ENCODE measurements around the gene CARMIL1.

Gene CARMIL1

DNA sequence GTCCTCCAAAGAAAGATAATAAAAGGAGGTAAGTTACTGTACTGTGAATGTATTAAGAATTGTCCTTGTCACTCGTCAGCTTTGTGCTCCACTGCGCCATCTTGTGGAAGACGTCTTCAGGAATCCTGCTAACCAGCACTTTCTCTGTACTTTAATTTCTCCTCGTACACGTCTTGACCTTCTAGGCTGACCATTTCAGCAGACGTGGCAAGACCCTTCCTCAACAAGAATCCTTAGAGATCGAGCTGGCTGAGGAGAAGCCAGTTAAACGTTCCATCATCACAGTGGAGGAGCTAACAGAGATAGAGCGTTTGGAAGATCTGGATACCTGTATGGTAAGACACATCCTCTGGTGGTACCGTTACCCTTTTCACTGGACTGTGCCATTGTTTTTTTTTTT lies 277.3 kb downstream of the CARMIL1 start:
- TF ChIP-seq, protein P1, sequence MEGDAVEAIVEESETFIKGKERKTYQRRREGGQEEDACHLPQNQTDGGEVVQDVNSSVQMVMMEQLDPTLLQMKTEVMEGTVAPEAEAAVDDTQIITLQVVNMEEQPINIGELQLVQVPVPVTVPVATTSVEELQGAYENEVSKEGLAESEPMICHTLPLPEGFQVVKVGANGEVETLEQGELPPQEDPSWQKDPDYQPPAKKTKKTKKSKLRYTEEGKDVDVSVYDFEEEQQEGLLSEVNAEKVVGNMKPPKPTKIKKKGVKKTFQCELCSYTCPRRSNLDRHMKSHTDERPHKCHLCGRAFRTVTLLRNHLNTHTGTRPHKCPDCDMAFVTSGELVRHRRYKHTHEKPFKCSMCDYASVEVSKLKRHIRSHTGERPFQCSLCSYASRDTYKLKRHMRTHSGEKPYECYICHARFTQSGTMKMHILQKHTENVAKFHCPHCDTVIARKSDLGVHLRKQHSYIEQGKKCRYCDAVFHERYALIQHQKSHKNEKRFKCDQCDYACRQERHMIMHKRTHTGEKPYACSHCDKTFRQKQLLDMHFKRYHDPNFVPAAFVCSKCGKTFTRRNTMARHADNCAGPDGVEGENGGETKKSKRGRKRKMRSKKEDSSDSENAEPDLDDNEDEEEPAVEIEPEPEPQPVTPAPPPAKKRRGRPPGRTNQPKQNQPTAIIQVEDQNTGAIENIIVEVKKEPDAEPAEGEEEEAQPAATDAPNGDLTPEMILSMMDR (IDR thresholded peaks at IDR 0.05; ENCODE audit: low read depth, low read length) = peak; percentile 92
- Histone ChIP-seq H3K27me3 (ENCODE audit: insufficient read depth, low read depth, severe bottlenecking) (no peaks in the 10 kb centered on the region), H3K36me3 (no peaks in the 10 kb centered on the region), H3K4me3 (ENCODE audit: low read depth, low read length) (no peak overlapping the region), H3K27ac (no peak overlapping the region), H3K9me3 (ENCODE audit: severe bottlenecking) (no peaks in the 10 kb centered on the region)
- peak; percentile 90 for DNase-seq

DNA sequence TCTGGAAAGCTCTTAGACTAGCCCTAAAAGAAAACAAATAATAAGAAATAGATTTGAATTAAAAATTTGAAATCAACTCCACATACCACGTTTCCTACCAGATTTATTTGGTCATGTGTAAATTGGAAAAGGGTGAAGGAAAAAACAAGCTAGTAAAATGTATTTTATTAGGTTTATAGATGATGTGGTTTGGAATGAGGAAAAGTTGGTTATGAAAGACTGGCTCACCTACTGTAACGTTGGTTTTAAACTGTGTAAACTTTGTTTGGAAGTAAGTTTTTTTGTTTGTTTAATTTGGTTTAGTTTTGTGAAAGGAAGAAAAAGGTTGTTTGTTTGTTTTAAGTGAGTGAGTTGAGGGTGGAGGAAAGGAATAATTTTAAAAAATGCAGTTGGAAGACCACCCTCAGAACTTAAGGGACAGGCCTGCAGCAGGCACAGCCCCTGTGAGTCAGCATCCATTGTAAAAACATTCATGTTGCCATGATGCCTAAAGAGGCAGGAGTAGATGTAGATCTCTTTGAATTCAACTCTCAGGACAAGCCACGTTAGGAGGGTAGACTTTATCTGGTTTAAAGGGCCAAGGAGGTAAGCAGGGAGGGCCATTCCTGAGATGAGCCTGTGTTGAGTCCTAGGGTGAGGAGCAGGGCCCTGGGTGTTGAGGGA lies 279.1 kb downstream of the CARMIL1 start:
- H3K27ac ChIP-seq = no peak overlapping the region
- no peak overlapping the region for H3K4me3 ChIP-seq (ENCODE audit: low read depth, low read length)
- H3K36me3 ChIP-seq = no peaks in the 10 kb centered on the region
- no peak for DNase-seq
- no peaks in the 10 kb centered on the region for H3K9me3 ChIP-seq (ENCODE audit: severe bottlenecking)
- no peaks in the 10 kb centered on the region for H3K27me3 ChIP-seq (ENCODE audit: insufficient read depth, low read depth, severe bottlenecking)
- TF ChIP-seq, protein P1 (IDR thresholded peaks at IDR 0.05; ENCODE audit: low read depth, low read length) = no peak

DNA sequence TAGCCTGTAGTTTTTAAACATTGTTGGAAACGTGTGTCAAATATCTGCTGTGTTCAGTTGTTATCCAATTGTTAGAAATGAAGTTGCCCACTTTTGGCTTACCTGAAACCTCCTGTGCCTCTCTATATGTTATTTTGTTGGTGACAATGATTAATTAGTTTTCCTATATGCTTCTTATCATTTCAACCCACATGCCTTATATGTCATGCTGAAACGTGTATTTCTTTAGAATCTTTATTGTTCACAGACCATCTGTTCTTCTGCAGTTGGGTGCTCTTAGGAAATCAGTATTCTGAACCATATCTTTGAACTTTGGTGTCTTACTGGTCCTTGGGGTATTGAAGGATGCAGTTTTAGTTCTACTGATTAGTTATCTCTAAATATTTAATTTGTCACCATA lies 281.7 kb downstream of the CARMIL1 start:
- no peaks in the 10 kb centered on the region for H3K9me3 ChIP-seq (ENCODE audit: severe bottlenecking)
- no peak overlapping the region for H3K4me3 ChIP-seq (ENCODE audit: low read depth, low read length)
- H3K36me3 ChIP-seq = no peaks in the 10 kb centered on the region
- H3K27ac ChIP-seq = no peak overlapping the region
- DNase-seq = no peak
- TF ChIP-seq, protein P1 (IDR thresholded peaks at IDR 0.05; ENCODE audit: low read depth, low read length) = no peak
- H3K27me3 ChIP-seq (ENCODE audit: insufficient read depth, low read depth, severe bottlenecking) = no peaks in the 10 kb centered on the region

DNA sequence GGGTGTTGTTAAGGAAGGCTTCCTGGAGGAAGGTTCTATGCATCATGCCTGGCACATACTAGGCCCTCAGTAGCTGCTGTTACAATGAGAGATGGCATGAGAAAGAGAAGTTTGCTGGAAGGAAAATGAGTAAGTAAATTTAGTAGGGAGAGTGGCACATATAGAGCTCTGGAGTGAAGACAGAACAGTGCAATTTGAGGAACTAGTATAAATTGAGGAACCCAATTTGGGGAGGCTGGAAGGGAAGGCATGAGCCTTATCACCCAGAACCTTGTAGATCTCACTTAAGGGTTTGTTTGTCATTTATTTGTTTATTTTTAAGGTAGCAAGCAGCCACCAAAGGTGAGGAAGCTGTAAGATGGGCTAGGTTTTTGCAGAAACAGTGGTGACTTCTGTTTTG lies 285.8 kb downstream of the CARMIL1 start:
- Histone ChIP-seq H3K27me3 (ENCODE audit: insufficient read depth, low read depth, severe bottlenecking) (no peaks in the 10 kb centered on the region), H3K36me3 (no peaks in the 10 kb centered on the region), H3K9me3 (ENCODE audit: severe bottlenecking) (no peaks in the 10 kb centered on the region), H3K27ac (no peak overlapping the region), H3K4me3 (ENCODE audit: low read depth, low read length) (no peak overlapping the region)
- no peak for DNase-seq
- TF ChIP-seq, protein P1 (IDR thresholded peaks at IDR 0.05; ENCODE audit: low read depth, low read length) = no peak

DNA sequence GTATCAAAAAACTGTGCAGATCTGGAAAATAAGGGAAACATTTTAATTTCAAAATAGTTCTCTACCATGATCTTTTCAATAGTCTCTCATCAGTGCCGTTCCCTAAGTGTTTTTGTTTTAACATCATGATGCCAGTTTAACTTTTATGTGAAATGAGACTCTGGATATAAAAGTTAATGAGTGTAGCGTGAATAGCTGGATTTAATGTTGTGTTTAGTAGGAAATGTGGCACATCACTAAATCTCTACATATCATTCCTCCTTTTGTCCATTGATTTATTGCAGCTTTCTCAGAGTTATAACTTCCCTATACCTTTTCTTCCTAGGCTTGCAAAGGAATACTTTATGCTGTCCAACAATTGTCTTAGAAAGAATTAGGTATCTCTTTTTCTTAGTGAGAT lies 291.4 kb downstream of the CARMIL1 start:
- DNase-seq = no peak
- TF ChIP-seq, protein P1 (IDR thresholded peaks at IDR 0.05; ENCODE audit: low read depth, low read length) = no peak
- H3K27me3 ChIP-seq (ENCODE audit: insufficient read depth, low read depth, severe bottlenecking) = no peaks in the 10 kb centered on the region
- no peaks in the 10 kb centered on the region for H3K36me3 ChIP-seq
- H3K4me3 ChIP-seq (ENCODE audit: low read depth, low read length) = no peak overlapping the region
- H3K9me3 ChIP-seq (ENCODE audit: severe bottlenecking) = no peaks in the 10 kb centered on the region
- H3K27ac ChIP-seq = no peak overlapping the region

DNA sequence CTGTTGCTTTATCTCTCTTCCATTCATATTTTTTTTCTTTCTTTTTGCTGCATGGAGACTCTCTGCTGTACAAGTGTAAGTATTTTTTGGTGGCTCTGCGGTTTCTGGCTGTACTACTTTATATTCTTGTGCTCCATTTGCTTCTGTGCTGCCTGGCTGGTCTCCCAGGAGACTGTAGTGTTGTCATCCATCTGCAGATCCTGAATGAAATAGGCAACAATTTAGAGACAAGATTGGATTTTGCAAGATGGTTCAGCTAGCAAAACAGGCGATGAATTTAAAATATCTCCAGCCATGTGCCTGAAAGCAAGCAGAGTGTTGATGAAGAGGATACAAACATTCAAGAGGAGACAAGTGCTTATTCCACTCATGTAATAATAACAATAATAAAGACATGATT lies 297.7 kb downstream of the CARMIL1 start:
- Histone ChIP-seq H3K36me3 (no peaks in the 10 kb centered on the region), H3K27ac (no peak overlapping the region), H3K27me3 (ENCODE audit: insufficient read depth, low read depth, severe bottlenecking) (no peaks in the 10 kb centered on the region), H3K4me3 (ENCODE audit: low read depth, low read length) (no peak overlapping the region), H3K9me3 (ENCODE audit: severe bottlenecking) (no peaks in the 10 kb centered on the region)
- DNase-seq = no peak
- TF ChIP-seq, protein P1 (IDR thresholded peaks at IDR 0.05; ENCODE audit: low read depth, low read length) = no peak
